HUES6 (cell line): ENCODE data around the gene GALNT1.

Experiments
- H3K27ac ChIP-seq: 2 replicates; pipeline ENCODE4 v1.7.0; 2013; ENCODE audit warnings: low read depth, mild to moderate bottlenecking, low read length, inconsistent platforms
- H3K27me3 ChIP-seq: 2 replicates; pipeline ENCODE4 v1.6.1; 2013; ENCODE audit warnings: low read length; ENCODE audit not compliant: control insufficient read depth, insufficient read depth
- H3K36me3 ChIP-seq: 2 replicates; pipeline ENCODE4 v1.6.1; 2013; ENCODE audit warnings: low read length; ENCODE audit not compliant: control insufficient read depth, insufficient read depth
- H3K4me1 ChIP-seq: 2 replicates; pipeline ENCODE4 v1.6.1; 2013; ENCODE audit warnings: low read length; ENCODE audit not compliant: control insufficient read depth, insufficient read depth
- H3K4me3 ChIP-seq: 2 replicates; pipeline ENCODE4 v1.5.1; 2013; ENCODE audit warnings: low read depth, low read length
- H3K9ac ChIP-seq: one replicate; pipeline ENCODE4 v1.6.1; 2013; ENCODE audit warnings: mild to moderate bottlenecking, low read length
- H3K9me3 ChIP-seq: 2 replicates; pipeline ENCODE4 v1.6.1; 2013; ENCODE audit warnings: low read depth, low read length; ENCODE audit not compliant: control insufficient read depth, insufficient read depth

GALNT1 gene

GRCh38 chr18:35694808-35695207 lies 113.3 kb downstream of the GALNT1 start:
- no peak overlapping the region for H3K9ac ChIP-seq
- no peak overlapping the region for H3K4me3 ChIP-seq

GRCh38 chr18:35695384-35695783 lies 113.8 kb downstream of the GALNT1 start:
- Histone ChIP-seq H3K9ac (no peak overlapping the region), H3K4me1 (no peaks in the 10 kb centered on the region), H3K4me3 (no peak overlapping the region), H3K27ac (no peak overlapping the region), H3K9me3 (no peaks in the 10 kb centered on the region), H3K36me3 (peaks cover 26% of the 10 kb centered on the region), H3K27me3 (no peaks in the 10 kb centered on the region)

More at GRCh38 chr18:35694808-35695207, 113.3 kb downstream of the GALNT1 start:
- Histone ChIP-seq H3K27ac (no peak overlapping the region), H3K4me1 (no peaks in the 10 kb centered on the region), H3K27me3 (no peaks in the 10 kb centered on the region), H3K9me3 (no peaks in the 10 kb centered on the region), H3K36me3 (peaks cover 25% of the 10 kb centered on the region)

DNA sequence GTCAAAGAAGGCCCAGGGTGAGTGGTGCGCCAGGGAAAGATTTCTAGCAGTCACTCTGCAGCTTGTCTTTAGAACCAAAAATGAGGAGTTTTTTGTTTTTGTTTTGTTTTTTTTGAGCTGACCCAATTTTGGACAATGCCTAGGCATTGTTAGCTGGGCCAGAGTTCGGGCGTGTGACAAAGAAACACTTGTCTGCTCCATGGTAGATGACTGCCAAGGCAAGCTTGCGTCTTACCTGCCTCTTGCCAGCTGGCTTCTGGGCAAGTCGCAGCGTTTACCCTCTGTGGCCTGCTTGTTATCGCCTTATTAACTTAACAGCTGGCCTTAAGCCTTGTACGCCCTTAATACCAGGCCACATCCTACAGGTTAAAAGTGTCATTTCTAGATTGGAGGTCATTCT lies 114.3 kb downstream of the GALNT1 start:
- H3K4me1 ChIP-seq: no peaks in the 10 kb centered on the region
- H3K9ac ChIP-seq: no peak overlapping the region
- H3K9me3 ChIP-seq: no peaks in the 10 kb centered on the region
- no peak overlapping the region for H3K4me3 ChIP-seq
- H3K36me3 ChIP-seq: peaks cover 25% of the 10 kb centered on the region
- no peak overlapping the region for H3K27ac ChIP-seq
- no peaks in the 10 kb centered on the region for H3K27me3 ChIP-seq

DNA sequence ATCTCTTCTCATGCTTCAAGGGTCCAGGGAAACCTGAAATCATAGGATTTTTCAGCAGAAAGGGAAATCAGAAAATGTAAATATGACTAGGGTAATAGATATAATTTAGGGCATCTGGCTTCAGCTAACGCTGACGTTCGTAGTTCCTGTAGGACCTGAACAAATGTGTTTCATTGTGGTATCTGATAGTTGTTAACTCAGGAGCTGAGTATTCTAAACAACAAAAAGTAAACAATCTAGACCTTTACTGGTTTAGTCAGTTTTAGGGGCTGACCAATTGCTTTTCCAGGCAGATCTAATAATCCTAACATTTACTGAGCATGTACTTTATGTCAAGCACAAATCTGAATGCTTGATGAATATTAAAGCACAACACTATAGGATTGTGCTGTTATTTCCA lies 114.8 kb downstream of the GALNT1 start:
- no peaks in the 10 kb centered on the region for H3K4me1 ChIP-seq
- no peaks in the 10 kb centered on the region for H3K9me3 ChIP-seq
- H3K36me3 ChIP-seq: peaks cover 20% of the 10 kb centered on the region
- H3K27me3 ChIP-seq: no peaks in the 10 kb centered on the region
- H3K27ac ChIP-seq: no peak overlapping the region
- H3K9ac ChIP-seq: no peak overlapping the region
- no peak overlapping the region for H3K4me3 ChIP-seq

DNA sequence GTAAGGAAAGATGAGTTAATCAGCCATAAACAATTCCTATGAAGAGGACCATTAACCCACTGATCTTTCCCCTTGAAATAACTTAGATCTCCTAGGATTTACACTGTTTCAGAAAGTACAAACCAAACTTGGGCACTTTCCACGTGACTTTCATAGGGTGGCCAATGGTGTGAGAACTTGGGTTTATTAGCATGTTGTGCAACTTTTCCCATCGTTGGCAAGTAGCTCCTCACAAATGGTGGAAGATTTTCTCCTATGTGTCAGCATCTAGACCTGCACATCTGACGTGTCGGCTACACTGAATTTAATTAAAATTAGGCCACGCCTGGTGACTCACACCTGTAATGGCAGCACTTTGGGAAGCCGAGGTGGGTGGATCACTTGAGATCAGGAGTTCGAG lies 116.3 kb downstream of the GALNT1 start:
- Histone ChIP-seq H3K9me3 (no peaks in the 10 kb centered on the region), H3K27me3 (no peaks in the 10 kb centered on the region), H3K36me3 (peaks cover 17% of the 10 kb centered on the region), H3K9ac (no peak overlapping the region), H3K4me3 (no peak overlapping the region), H3K27ac (no peak overlapping the region), H3K4me1 (no peaks in the 10 kb centered on the region)

DNA sequence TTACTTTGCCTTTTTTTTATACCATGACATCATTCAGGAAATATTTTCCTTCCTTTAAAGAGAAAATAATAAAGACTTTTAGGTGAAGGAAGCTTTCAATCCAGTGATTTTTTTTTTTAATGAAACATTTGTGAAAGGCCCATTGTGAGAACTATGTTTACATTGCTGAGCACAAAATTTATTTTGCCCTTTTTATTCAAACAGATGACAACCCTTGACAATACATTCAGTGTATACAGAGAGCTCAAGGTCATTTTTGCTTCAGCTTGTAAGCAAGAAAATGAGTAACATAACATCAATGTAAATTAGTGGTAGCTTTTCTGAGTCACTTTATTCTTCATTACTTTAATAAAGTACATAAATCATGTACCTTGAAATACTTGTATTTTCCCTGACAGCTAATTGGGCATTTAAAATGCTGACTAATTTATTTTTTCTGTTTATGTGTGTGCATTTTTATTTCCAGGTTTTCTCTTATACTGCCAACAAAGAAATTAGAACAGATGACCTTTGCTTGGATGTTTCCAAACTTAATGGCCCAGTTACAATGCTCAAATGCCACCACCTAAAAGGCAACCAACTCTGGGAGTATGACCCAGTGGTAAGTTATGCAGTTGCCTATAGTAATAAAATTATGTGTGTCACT lies 121.6 kb downstream of the GALNT1 start:
- Histone ChIP-seq H3K9me3 (no peaks in the 10 kb centered on the region), H3K36me3 (peaks cover 24% of the 10 kb centered on the region), H3K27ac (no peak overlapping the region), H3K4me1 (0 out of 2 replicates have a peak, but pooled peaks cover 8% of the 10 kb centered on the region), H3K27me3 (no peaks in the 10 kb centered on the region), H3K9ac (no peak overlapping the region), H3K4me3 (no peak overlapping the region)

- Histone ChIP-seq H3K27ac (no peak overlapping the region), H3K36me3 (peaks cover 25% of the 10 kb centered on the region), H3K27me3 (no peaks in the 10 kb centered on the region), H3K9me3 (no peaks in the 10 kb centered on the region), H3K4me1 (0 out of 2 replicates have a peak, but pooled peaks cover 12% of the 10 kb centered on the region), H3K4me3 (no peak overlapping the region), H3K9ac (no peak overlapping the region)
Measured at GRCh38 chr18:35705988-35706387, 124.4 kb downstream of the GALNT1 start.

GRCh38 chr18:35707247-35707646 lies 125.7 kb downstream of the GALNT1 start:
- Histone ChIP-seq H3K27ac (no peak overlapping the region), H3K4me3 (no peak overlapping the region), H3K9me3 (no peaks in the 10 kb centered on the region), H3K27me3 (no peaks in the 10 kb centered on the region), H3K9ac (no peak overlapping the region), H3K4me1 (0 out of 2 replicates have a peak, but pooled peaks cover 12% of the 10 kb centered on the region), H3K36me3 (peaks cover 30% of the 10 kb centered on the region)

- 0 out of 2 replicates have a peak, but pooled peaks cover 12% of the 10 kb centered on the region for H3K4me1 ChIP-seq
- no peak overlapping the region for H3K27ac ChIP-seq
- H3K9me3 ChIP-seq: no peaks in the 10 kb centered on the region
- H3K27me3 ChIP-seq: no peaks in the 10 kb centered on the region
- peaks cover 34% of the 10 kb centered on the region for H3K36me3 ChIP-seq
- H3K9ac ChIP-seq: no peak overlapping the region
- no peak overlapping the region for H3K4me3 ChIP-seq
Measured at GRCh38 chr18:35707674-35708073, 126.1 kb downstream of the GALNT1 start.

- Histone ChIP-seq H3K36me3 (peaks cover 36% of the 10 kb centered on the region), H3K27me3 (no peaks in the 10 kb centered on the region), H3K9ac (no peak overlapping the region), H3K9me3 (peaks cover 8% of the 10 kb centered on the region; the same call in 1 of the 2 replicates), H3K4me1 (0 out of 2 replicates have a peak, but pooled peaks cover 12% of the 10 kb centered on the region), H3K27ac (no peak overlapping the region), H3K4me3 (no peak overlapping the region)
Measured at GRCh38 chr18:35710581-35710980, 129.0 kb downstream of the GALNT1 start.

GRCh38 chr18:35711227-35711626 lies 129.7 kb downstream of the GALNT1 start:
- 0 out of 2 replicates have a peak, but pooled peaks cover 12% of the 10 kb centered on the region for H3K4me1 ChIP-seq
- no peak overlapping the region for H3K27ac ChIP-seq
- peaks cover 12% of the 10 kb centered on the region for H3K9me3 ChIP-seq
- no peak overlapping the region for H3K4me3 ChIP-seq
- H3K9ac ChIP-seq: no peak overlapping the region
- no peaks in the 10 kb centered on the region for H3K27me3 ChIP-seq
- peaks cover 32% of the 10 kb centered on the region for H3K36me3 ChIP-seq
